HepG2 (cell line): Measurements from ENCODE around the gene ZNF394. TPM values are rescaled to one million over a fixed set of nuclear protein-coding genes. Genes with fewer than 3 reads are reported as not detected.

Experiments
- ARID2 ChIP-seq: sonication (generic); formaldehyde crosslinking; IDR thresholded peaks from 2 replicates; pipeline ENCODE4 v1.8.1; 2022; ENCODE audit warnings: mild to moderate bottlenecking, missing genetic modification reagents, borderline replicate concordance
- ARNTL ChIP-seq: sonication (generic); formaldehyde crosslinking; IDR thresholded peaks from 2 replicates; pipeline ENCODE4 v1.4.0; 2020; ENCODE audit warnings: mild to moderate bottlenecking, missing genetic modification reagents
- CAMTA2 ChIP-seq: sonication (generic); formaldehyde crosslinking; IDR thresholded peaks from 2 replicates; pipeline ENCODE4 v1.4.0; 2020; ENCODE audit warnings: mild to moderate bottlenecking, missing genetic modification reagents, borderline replicate concordance
- HES4 ChIP-seq: sonication (generic); formaldehyde crosslinking; IDR thresholded peaks from 2 replicates; pipeline ENCODE4 v1.9.0; 2021; ENCODE audit warnings: mild to moderate bottlenecking, missing genetic modification reagents, borderline replicate concordance
- HMG20A ChIP-seq: IDR thresholded peaks from 2 replicates; pipeline ENCODE4 v1.6.1; 2016; ENCODE audit warnings: borderline replicate concordance
- HNRNPLL ChIP-seq: fragments of 200-400 bp; formaldehyde crosslinking; IDR thresholded peaks from 2 replicates; pipeline ENCODE4 v1.6.1; 2017; ENCODE audit warnings: mild to moderate bottlenecking, low read depth, low read length; ENCODE audit not compliant: poor library complexity, severe bottlenecking
- KLF15 ChIP-seq: sonication (generic); formaldehyde crosslinking; IDR thresholded peaks from 2 replicates; pipeline ENCODE4 v1.8.1; 2023; ENCODE audit warnings: borderline replicate concordance, mild to moderate bottlenecking, inconsistent platforms, missing genetic modification reagents, mixed read lengths
- MBNL3 ChIP-seq: fragments of 250-450 bp; sonication (Bioruptor Pico); conservative IDR thresholded peaks from 2 replicates; pipeline ENCODE4 v1.8.0; 2022; ENCODE audit warnings: mild to moderate bottlenecking, inconsistent platforms
- MEIS1 ChIP-seq: sonication (generic); formaldehyde crosslinking; IDR thresholded peaks from 2 replicates; pipeline ENCODE4 v1.9.0; 2021; ENCODE audit warnings: mild to moderate bottlenecking, missing genetic modification reagents, moderate library complexity, borderline replicate concordance
- NFIB ChIP-seq: sonication (generic); formaldehyde crosslinking; IDR thresholded peaks from 2 replicates; pipeline ENCODE4 v1.9.0; 2021; ENCODE audit warnings: missing genetic modification reagents, mild to moderate bottlenecking, borderline replicate concordance
- NR2C2 ChIP-seq: sonication (generic); formaldehyde crosslinking; IDR thresholded peaks from 2 replicates; pipeline ENCODE4 v1.4.0; 2020; ENCODE audit warnings: missing genetic modification reagents, mild to moderate bottlenecking, moderate library complexity, borderline replicate concordance
- NR2F6 ChIP-seq, 2 experiments: IDR thresholded peaks; 2 replicates each; pipeline ENCODE4 v1.6.1; 2016; ENCODE audit warnings: antibody characterized with exemption in 1 of 2, mild to moderate bottlenecking in 1 of 2
- PAWR ChIP-seq: sonication (generic); formaldehyde crosslinking; IDR thresholded peaks from 2 replicates; pipeline ENCODE4 v1.4.0; 2020; ENCODE audit warnings: missing genetic modification reagents, mild to moderate bottlenecking, borderline replicate concordance
- PPARG ChIP-seq: conservative IDR thresholded peaks from 2 replicates; pipeline ENCODE4 v1.6.1; 2016; ENCODE audit warnings: missing biosample characterization, missing genetic modification reagents
- SMAD1 ChIP-seq: sonication (generic); formaldehyde crosslinking; IDR thresholded peaks from 2 replicates; pipeline ENCODE4 v1.4.0; 2020; ENCODE audit warnings: missing genetic modification reagents, low read depth, mild to moderate bottlenecking, borderline replicate concordance
- SMAD3 ChIP-seq: sonication (generic); formaldehyde crosslinking; IDR thresholded peaks from 2 replicates; pipeline ENCODE4 v1.4.0; 2020; ENCODE audit warnings: missing genetic modification reagents
- TEAD3 ChIP-seq: optimal IDR thresholded peaks from 2 replicates; pipeline ENCODE3; 2016; ENCODE audit warnings: borderline replicate concordance
- TSC22D2 ChIP-seq: sonication (generic); formaldehyde crosslinking; IDR thresholded peaks from 2 replicates; pipeline ENCODE4 v1.5.1; 2020; ENCODE audit warnings: missing genetic modification reagents, mild to moderate bottlenecking, borderline replicate concordance
- XRCC5 ChIP-seq: fragments of 200-400 bp; formaldehyde crosslinking; optimal IDR thresholded peaks from 2 replicates; pipeline ENCODE3; 2017; ENCODE audit warnings: mild to moderate bottlenecking, low read length
- ZMYM4 ChIP-seq: sonication (generic); formaldehyde crosslinking; IDR thresholded peaks from 2 replicates; pipeline ENCODE4 v1.8.1; 2023; ENCODE audit warnings: mild to moderate bottlenecking, missing genetic modification reagents
- ZNF235 ChIP-seq: sonication (generic); formaldehyde crosslinking; IDR thresholded peaks from 2 replicates; pipeline ENCODE4 v1.8.1; 2023; ENCODE audit warnings: mild to moderate bottlenecking, missing genetic modification reagents, borderline replicate concordance
- ZNF501 ChIP-seq: sonication (generic); formaldehyde crosslinking; IDR thresholded peaks from 2 replicates; pipeline ENCODE4 v1.5.1; 2020; ENCODE audit warnings: mild to moderate bottlenecking, moderate library complexity, missing genetic modification reagents
- ZNF570 ChIP-seq: sonication (generic); formaldehyde crosslinking; IDR thresholded peaks from 2 replicates; pipeline ENCODE4 v1.4.0; 2020; ENCODE audit warnings: mild to moderate bottlenecking, missing genetic modification reagents, borderline replicate concordance
- ZNF781 ChIP-seq: sonication (generic); formaldehyde crosslinking; IDR thresholded peaks from 2 replicates; pipeline ENCODE4 v1.5.1; 2020; ENCODE audit warnings: borderline replicate concordance, mild to moderate bottlenecking, missing genetic modification reagents; ENCODE audit errors: not compliant biosample characterization
- ZNF891 ChIP-seq: sonication (generic); formaldehyde crosslinking; IDR thresholded peaks from 2 replicates; pipeline ENCODE4 v1.5.0; 2020; ENCODE audit warnings: mild to moderate bottlenecking, missing genetic modification reagents
- polyA plus RNA-seq, 8 experiments: library from polyadenylated mRNA; depleted of rRNA in 3 of 8; stranded (reverse) in 7 of 8; unstranded in 1 of 8; fragments of >200 nt; fragmentation: Illumina TruSeq in 4 of 8; extraction: Trizol in 4 of 8; gene quantifications; 2 replicates each; pipeline versions ENCODE4 v1.2.1 to v1.2.3, GENCODE V29; 2011 to 2016; ENCODE audit warnings: low read depth in 4 of 8, missing spikeins in 1 of 8, mixed read lengths in 1 of 8; ENCODE audit not compliant: insufficient read depth in 1 of 8
- total RNA-seq, 5 experiments: library from RNA; depleted of rRNA; stranded (reverse); fragments of >200 nt; fragmentation: Illumina TruSeq; extraction: Trizol; gene quantifications; 2 replicates each; pipeline ENCODE4 v1.2.3, GENCODE V29; 2016; ENCODE audit warnings: low read depth in 1 of 5
- TF ChIP-seq, protein P1 (sequence below): sonication (generic); formaldehyde crosslinking; IDR thresholded peaks from 2 replicates; pipeline ENCODE4 v1.5.1; 2020; ENCODE audit warnings: missing genetic modification reagents, mild to moderate bottlenecking, borderline replicate concordance
- TF ChIP-seq, protein P2 (sequence below): sonication (generic); formaldehyde crosslinking; IDR thresholded peaks from 2 replicates; pipeline ENCODE4 v1.4.0; 2020; ENCODE audit warnings: missing genetic modification reagents
- TF ChIP-seq, protein P3 (sequence below): sonication (generic); formaldehyde crosslinking; IDR thresholded peaks from 2 replicates; pipeline ENCODE4 v1.4.0; 2020; ENCODE audit warnings: mild to moderate bottlenecking, missing genetic modification reagents, borderline replicate concordance

The ZNF394 gene
- total and polyA plus RNA-seq, 2 of the 13 experiments (the other 11 are each of a cell fraction or from before 2014, with no cell fraction given), result 7.8 to 19.6 TPM

DNA sequence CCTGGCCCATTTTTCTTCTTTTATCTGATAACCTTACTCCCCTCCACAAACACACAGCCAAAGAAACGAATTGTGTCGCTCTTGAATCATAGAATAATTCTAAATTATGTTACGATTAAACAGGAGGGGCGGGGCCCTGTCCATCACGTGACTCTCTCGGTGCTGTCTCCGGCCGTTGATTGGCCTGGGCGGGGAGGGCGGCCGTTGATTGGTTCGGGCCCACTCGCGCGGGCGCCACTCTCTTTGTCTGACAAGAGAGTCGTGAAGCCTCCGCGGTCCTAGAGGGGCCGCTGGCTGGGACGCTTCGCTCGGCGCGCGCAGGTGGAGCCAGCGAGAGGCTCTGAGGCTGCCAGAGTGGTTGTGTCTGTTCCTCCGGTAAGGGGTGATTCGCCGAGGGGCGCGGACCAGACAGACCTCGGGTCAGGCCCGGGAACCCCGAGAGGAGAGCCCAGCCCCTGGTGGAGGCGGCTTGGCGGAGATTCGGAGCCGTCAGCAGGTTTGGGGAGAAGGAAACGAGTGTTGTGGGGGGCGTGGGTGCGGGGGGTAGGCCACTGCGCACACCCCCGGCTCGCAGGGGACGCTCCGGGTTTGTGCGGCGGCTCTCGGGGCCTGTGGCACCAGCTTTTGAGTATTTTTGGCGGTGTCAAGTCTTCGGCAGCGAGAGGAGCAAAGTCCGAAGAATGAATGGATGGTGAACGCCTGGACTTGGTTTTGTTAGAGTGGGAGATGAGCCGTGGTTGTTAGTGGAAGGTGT is 27.3 kb downstream of the ZNF394 start, which contains the start of gene ZNF789 (continued):
- TF ChIP-seq ZMYM4 (CRISPR knock-in tag) (peak; percentile 81), HMG20A (no peak), PAWR (CRISPR knock-in tag) (no peak), ZNF501 (CRISPR knock-in tag) (no peak; the same call in 1 of the 2 replicates), TEAD3 (no peak), TSC22D2 (CRISPR knock-in tag) (0 out of 2 replicates have a peak, but pooled peaks have one; percentile 38), SMAD3 (no peak), NR2F6 (IDR thresholded peaks at IDR 0.05) (no peak), NR2F6 (CRISPR knock-in tag; IDR thresholded peaks at IDR 0.05) (no peak), ZNF891 (CRISPR knock-in tag) (peak; percentile 86), KLF15 (CRISPR knock-in tag) (no peak), PPARG (no peak), MEIS1 (CRISPR knock-in tag) (peak; percentile 64; the same call in 1 of the 2 replicates), ARID2 (no peak), HES4 (no peak), CAMTA2 (CRISPR knock-in tag) (no peak), ZNF781 (CRISPR knock-in tag) (peak; percentile 55), XRCC5 (peak; percentile 64), ZNF570 (CRISPR knock-in tag) (no peak), NR2C2 (CRISPR knock-in tag) (peak; percentile 44; the same call in 1 of the 2 replicates), MBNL3 (no peak), NFIB (CRISPR knock-in tag) (no peak), HNRNPLL (peak; percentile 57), SMAD1 (no peak; the same call in 1 of the 2 replicates), ARNTL (CRISPR knock-in tag) (no peak), ZNF235 (CRISPR knock-in tag) (0 out of 2 replicates have a peak, but pooled peaks have one; percentile 41)
- TF ChIP-seq, protein P1, sequence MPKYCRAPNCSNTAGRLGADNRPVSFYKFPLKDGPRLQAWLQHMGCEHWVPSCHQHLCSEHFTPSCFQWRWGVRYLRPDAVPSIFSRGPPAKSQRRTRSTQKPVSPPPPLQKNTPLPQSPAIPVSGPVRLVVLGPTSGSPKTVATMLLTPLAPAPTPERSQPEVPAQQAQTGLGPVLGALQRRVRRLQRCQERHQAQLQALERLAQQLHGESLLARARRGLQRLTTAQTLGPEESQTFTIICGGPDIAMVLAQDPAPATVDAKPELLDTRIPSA (CRISPR knock-in tag), result no peak
- TF ChIP-seq, protein P2, sequence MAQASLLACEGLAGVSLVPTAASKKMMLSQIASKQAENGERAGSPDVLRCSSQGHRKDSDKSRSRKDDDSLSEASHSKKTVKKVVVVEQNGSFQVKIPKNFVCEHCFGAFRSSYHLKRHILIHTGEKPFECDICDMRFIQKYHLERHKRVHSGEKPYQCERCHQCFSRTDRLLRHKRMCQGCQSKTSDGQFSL (CRISPR knock-in tag), result no peak
- TF ChIP-seq, protein P3, sequence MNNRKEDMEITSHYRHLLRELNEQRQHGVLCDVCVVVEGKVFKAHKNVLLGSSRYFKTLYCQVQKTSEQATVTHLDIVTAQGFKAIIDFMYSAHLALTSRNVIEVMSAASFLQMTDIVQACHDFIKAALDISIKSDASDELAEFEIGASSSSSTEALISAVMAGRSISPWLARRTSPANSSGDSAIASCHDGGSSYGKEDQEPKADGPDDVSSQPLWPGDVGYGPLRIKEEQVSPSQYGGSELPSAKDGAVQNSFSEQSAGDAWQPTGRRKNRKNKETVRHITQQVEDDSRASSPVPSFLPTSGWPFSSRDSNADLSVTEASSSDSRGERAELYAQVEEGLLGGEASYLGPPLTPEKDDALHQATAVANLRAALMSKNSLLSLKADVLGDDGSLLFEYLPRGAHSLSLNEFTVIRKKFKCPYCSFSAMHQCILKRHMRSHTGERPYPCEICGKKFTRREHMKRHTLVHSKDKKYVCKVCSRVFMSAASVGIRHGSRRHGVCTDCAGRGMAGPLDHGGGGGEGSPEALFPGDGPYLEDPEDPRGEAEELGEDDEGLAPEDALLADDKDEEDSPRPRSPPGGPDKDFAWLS (CRISPR knock-in tag), result no peak
